CMK (cell line): ENCODE measurements around the gene CCDC80.
"Not testable (repeated sequence)": the region's sequence is repeated elsewhere in the genome, so short reads cannot be mapped to it uniquely, and the experiment has no call there.

Experiments used
- DNase-seq: peaks from one replicate; pipeline ENCODE4 v3.0.0-alpha.2; 2010; ENCODE audit warnings: low read depth

The CCDC80 gene

GRCh38 chr3:112665009-112665408 lies 24.1 kb upstream of the CCDC80 start:
- not testable (repeated sequence) for DNase-seq

GRCh38 chr3:112656043-112656442 lies 15.1 kb upstream of the CCDC80 start:
- no peak for DNase-seq

GRCh38 chr3:112654979-112655378 lies 14.0 kb upstream of the CCDC80 start:
- DNase-seq = no peak

GRCh38 chr3:112654492-112654891 lies 13.5 kb upstream of the CCDC80 start:
- DNase-seq = no peak

GRCh38 chr3:112653881-112654300 lies 12.9 kb upstream of the CCDC80 start:
- DNase-seq = no peak

GRCh38 chr3:112653209-112653871 lies 12.4 kb upstream of the CCDC80 start:
- no peak for DNase-seq

- DNase-seq = no peak
These were observed 10.6 kb upstream of the CCDC80 start for GRCh38 chr3:112651516-112651915.

- DNase-seq = no peak
These were observed 10.1 kb upstream of the CCDC80 start for GRCh38 chr3:112651071-112651470.

GRCh38 chr3:112650482-112650881 lies 9.5 kb upstream of the CCDC80 start:
- DNase-seq = no peak

- DNase-seq = no peak
These were observed 8.5 kb upstream of the CCDC80 start for GRCh38 chr3:112649478-112649735.

GRCh38 chr3:112647122-112647521 lies 6.2 kb upstream of the CCDC80 start:
- no peak for DNase-seq

- no peak for DNase-seq
These were observed 5.7 kb upstream of the CCDC80 start for GRCh38 chr3:112646623-112647022.

- no peak for DNase-seq
These were observed 3.5 kb upstream of the CCDC80 start for GRCh38 chr3:112644453-112644852.

- no peak for DNase-seq
These were observed 2.8 kb upstream of the CCDC80 start for GRCh38 chr3:112643621-112644240.

- peak; percentile 41 for DNase-seq
These were observed 2.1 kb upstream of the CCDC80 start for GRCh38 chr3:112642912-112643506.

- DNase-seq = no peak
These were observed 540 bp downstream of the CCDC80 start for GRCh38 chr3:112640276-112640929.

- DNase-seq = no peak
These were observed 1.3 kb downstream of the CCDC80 start for GRCh38 chr3:112639455-112640225.

- DNase-seq = no peak
These were observed 2.5 kb downstream of the CCDC80 start for GRCh38 chr3:112638327-112639020.

- DNase-seq = no peak
These were observed 3.2 kb downstream of the CCDC80 start for GRCh38 chr3:112637700-112638099.

GRCh38 chr3:112635674-112636073 lies 5.3 kb downstream of the CCDC80 start:
- no peak for DNase-seq

- DNase-seq = no peak
These were observed 6.0 kb downstream of the CCDC80 start for GRCh38 chr3:112634786-112635541.
